ENCODE data around the gene FKBP6.

DNA sequence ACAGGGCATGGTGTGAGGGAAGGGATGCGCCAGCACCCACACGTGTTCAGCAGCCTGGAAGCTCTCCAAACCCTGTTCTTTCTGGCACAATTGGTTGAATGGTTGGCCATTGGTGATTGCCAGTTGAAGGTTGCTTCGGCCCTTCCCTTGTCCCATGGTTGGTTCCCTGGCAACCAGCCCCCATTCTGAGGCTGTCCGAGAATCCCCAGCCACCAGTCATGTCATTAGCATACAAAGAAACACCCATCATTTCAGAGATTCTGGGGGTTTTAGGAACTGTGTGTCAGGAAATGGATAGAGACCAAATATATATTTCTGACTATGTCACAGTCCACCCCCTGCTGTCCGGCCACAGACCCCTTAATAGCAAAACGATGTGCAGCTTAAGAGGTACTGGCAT lies 21.8 kb downstream of the FKBP6 start:
- TF ChIP-seq, protein P1, sequence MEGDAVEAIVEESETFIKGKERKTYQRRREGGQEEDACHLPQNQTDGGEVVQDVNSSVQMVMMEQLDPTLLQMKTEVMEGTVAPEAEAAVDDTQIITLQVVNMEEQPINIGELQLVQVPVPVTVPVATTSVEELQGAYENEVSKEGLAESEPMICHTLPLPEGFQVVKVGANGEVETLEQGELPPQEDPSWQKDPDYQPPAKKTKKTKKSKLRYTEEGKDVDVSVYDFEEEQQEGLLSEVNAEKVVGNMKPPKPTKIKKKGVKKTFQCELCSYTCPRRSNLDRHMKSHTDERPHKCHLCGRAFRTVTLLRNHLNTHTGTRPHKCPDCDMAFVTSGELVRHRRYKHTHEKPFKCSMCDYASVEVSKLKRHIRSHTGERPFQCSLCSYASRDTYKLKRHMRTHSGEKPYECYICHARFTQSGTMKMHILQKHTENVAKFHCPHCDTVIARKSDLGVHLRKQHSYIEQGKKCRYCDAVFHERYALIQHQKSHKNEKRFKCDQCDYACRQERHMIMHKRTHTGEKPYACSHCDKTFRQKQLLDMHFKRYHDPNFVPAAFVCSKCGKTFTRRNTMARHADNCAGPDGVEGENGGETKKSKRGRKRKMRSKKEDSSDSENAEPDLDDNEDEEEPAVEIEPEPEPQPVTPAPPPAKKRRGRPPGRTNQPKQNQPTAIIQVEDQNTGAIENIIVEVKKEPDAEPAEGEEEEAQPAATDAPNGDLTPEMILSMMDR (IDR thresholded peaks at IDR 0.05) = no peak
- TF ChIP-seq POLR2A (IDR thresholded peaks at IDR 0.05) = no peak

Data from right lobe of liver (tissue), 4 donors.